CD8-positive, alpha-beta memory T cell (primary cell): Measurements from ENCODE around the gene TSPO. TPM values are rescaled to one million over a fixed set of nuclear protein-coding genes. Genes with fewer than 3 reads are reported as not detected.
"Not testable (repeated sequence)": the region's sequence is repeated elsewhere in the genome, so short reads cannot be mapped to it uniquely, and the experiment has no call there.

Source experiments
- CTCF ChIA-PET: fragments of 350-600 bp; sonication (Branson Sonifier 250); formaldehyde crosslinking; loops from one replicate; lab custom pipeline; 2021; ENCODE audit warnings: antibody characterized with exemption; lab: Charles Lee
- POLR2A ChIA-PET: fragments of 350-600 bp; sonication (Branson Sonifier 250); formaldehyde crosslinking; loops from one replicate; lab custom pipeline; 2021; ENCODE audit warnings: antibody characterized with exemption; lab: Charles Lee
- DNase-seq, 5 donors: peaks; one replicate each; pipeline versions ENCODE4 v3.0.0 to v3.0.0-alpha.2; 2020 to 2022; ENCODE audit warnings: mixed read lengths in 1 of 5
- H3K27ac ChIP-seq: one replicate; pipeline ENCODE4 v1.7.0; 2013; ENCODE audit warnings: low read depth, mild to moderate bottlenecking, low read length, moderate library complexity
- H3K27me3 ChIP-seq: 2 replicates; pipeline ENCODE4 v1.7.0; 2013; ENCODE audit warnings: low read length, mild to moderate bottlenecking; ENCODE audit not compliant: insufficient read depth, poor library complexity, severe bottlenecking
- H3K36me3 ChIP-seq: 2 replicates; pipeline ENCODE4 v1.7.0; 2013; ENCODE audit warnings: mild to moderate bottlenecking, low read length, moderate library complexity; ENCODE audit not compliant: insufficient read depth
- H3K4me1 ChIP-seq: 2 replicates; pipeline ENCODE4 v1.7.0; 2013; ENCODE audit warnings: mild to moderate bottlenecking, low read length, moderate library complexity; ENCODE audit not compliant: insufficient read depth
- H3K4me3 ChIP-seq: 2 replicates; pipeline ENCODE4 v1.7.0; 2013; ENCODE audit warnings: mild to moderate bottlenecking, low read length
- H3K9me3 ChIP-seq: 2 replicates; pipeline ENCODE4 v1.7.0; 2013; ENCODE audit warnings: mild to moderate bottlenecking, low read length
- H3K27ac Mint-ChIP-seq, 8 donors: one replicate each; pipeline ENCODE4 v1.8.0; 2020 to 2021; ENCODE audit warnings: mixed read lengths in 8 of 8, mild to moderate bottlenecking in 6 of 8, inconsistent platforms in 3 of 8, moderate library complexity in 3 of 8
- H3K27me3 Mint-ChIP-seq, 2 donors: one replicate each; pipeline ENCODE4 v1.8.0; 2020 to 2021; ENCODE audit warnings: mixed read lengths in 2 of 2, mild to moderate bottlenecking in 1 of 2, moderate library complexity in 1 of 2
- H3K36me3 Mint-ChIP-seq, 3 donors: one replicate each; pipeline ENCODE4 v1.8.0; 2020 to 2021; ENCODE audit warnings: mixed read lengths in 3 of 3, inconsistent platforms in 1 of 3, mild to moderate bottlenecking in 1 of 3
- H3K4me1 Mint-ChIP-seq, 3 donors: one replicate each; pipeline ENCODE4 v1.8.0; 2020 to 2021; ENCODE audit warnings: mixed read lengths in 3 of 3, inconsistent platforms in 1 of 3, mild to moderate bottlenecking in 1 of 3
- H3K4me3 Mint-ChIP-seq, 7 donors: one replicate each; pipeline ENCODE4 v1.8.0; 2020 to 2021; ENCODE audit warnings: mixed read lengths in 7 of 7, mild to moderate bottlenecking in 6 of 7, moderate library complexity in 4 of 7, inconsistent platforms in 2 of 7
- H3K9me3 Mint-ChIP-seq, 5 donors: one replicate each; pipeline ENCODE4 v1.8.0; 2020 to 2022; ENCODE audit warnings: mixed read lengths in 5 of 5, mild to moderate bottlenecking in 3 of 5, moderate library complexity in 2 of 5, inconsistent platforms in 1 of 5
- polyA plus RNA-seq: library from polyadenylated mRNA; unstranded; fragments of 300-500 nt; fragmentation: Illumina TruSeq; gene quantifications from one replicate; pipeline ENCODE4 v1.2.3, GENCODE V29; 2021
- total RNA-seq, 2 experiments: library from RNA; stranded (reverse); gene quantifications; one replicate each; pipeline ENCODE4 v1.2.3, GENCODE V29; 2021

Gene TSPO
- total and polyA plus RNA-seq, 3 experiments from 2014 or later = 101 to 328 (median 105) TPM

GRCh38 chr22:43135565-43135964, 15.8 kb upstream of the TSPO start:
- Histone ChIP-seq H3K4me3 (no peak overlapping the region), H3K27ac (no peak overlapping the region), H3K36me3 (no peaks in the 10 kb centered on the region), H3K9me3 (no peaks in the 10 kb centered on the region), H3K27me3 (no peaks in the 10 kb centered on the region), H3K4me1 (no peaks in the 10 kb centered on the region)
- Mint-ChIP-seq H3K36me3 (peaks cover 4 to 75% (median 9%) of the 10 kb centered on the region in 3 donors), H3K9me3 (no peaks in the 10 kb centered on the region), H3K4me1 (peaks cover 0 to 5% (median under 1%) of the 10 kb centered on the region in 3 donors), H3K27me3 (no peaks in the 10 kb centered on the region), H3K27ac (peak overlapping the region in 1 of 8 donors; percentile 47), H3K4me3 (no peak overlapping the region)
- no peak for DNase-seq
- CTCF ChIA-PET = interaction anchor here (1.0 to 1.4 kb wide), 2 partner anchors 9 to 107 kb away, joined by 3 read pairs; no protein-coding TSS in a partner anchor
- POLR2A ChIA-PET = no interaction called here

GRCh38 chr22:43136255-43136654, 15.1 kb upstream of the TSPO start:
- no peaks in the 10 kb centered on the region for H3K27me3 ChIP-seq
- H3K9me3 ChIP-seq = no peaks in the 10 kb centered on the region
- Mint-ChIP-seq H3K27me3 (no peaks in the 10 kb centered on the region), H3K36me3 (peaks cover 4 to 82% (median 9%) of the 10 kb centered on the region in 3 donors), H3K4me3 (no peak overlapping the region), H3K4me1 (peaks cover 5 to 12% (median 6%) of the 10 kb centered on the region in 3 donors), H3K27ac (peak overlapping the region in 1 of 8 donors; percentile 66), H3K9me3 (no peaks in the 10 kb centered on the region)
- no peak overlapping the region for H3K27ac ChIP-seq
- ChIA-PET CTCF (interaction anchor here (1.0 to 1.4 kb wide), 2 partner anchors 9 to 108 kb away, joined by 3 read pairs; no protein-coding TSS in a partner anchor), POLR2A (no interaction called here)
- H3K4me1 ChIP-seq = no peaks in the 10 kb centered on the region
- peak in 4 of 5 donors; percentile 20 to 63 (median 33) for DNase-seq
- no peak overlapping the region for H3K4me3 ChIP-seq
- H3K36me3 ChIP-seq = no peaks in the 10 kb centered on the region

DNA sequence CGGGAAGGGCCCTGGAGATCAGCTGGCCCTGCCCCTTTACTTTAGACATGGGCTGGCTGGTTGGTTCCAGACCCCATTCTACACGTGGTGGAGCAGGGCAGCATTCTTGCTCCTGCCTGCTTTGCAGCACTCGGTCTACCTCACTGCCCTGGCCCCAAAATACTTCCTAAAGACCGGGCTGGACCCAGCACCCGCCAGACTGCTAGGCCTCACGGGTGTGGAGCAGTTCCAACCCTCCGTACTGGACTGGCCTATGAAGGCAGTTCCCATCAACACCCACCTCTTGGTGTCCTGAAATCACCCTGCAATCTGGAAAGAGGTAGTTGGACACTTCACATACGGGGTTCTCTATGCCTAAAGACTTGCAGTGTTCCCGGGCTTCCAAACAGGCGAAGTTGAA, 14.6 kb upstream of the TSPO start:
- Mint-ChIP-seq H3K9me3 (no peaks in the 10 kb centered on the region), H3K4me1 (peaks cover 5 to 17% (median 12%) of the 10 kb centered on the region in 3 donors), H3K27ac (no peak overlapping the region), H3K27me3 (no peaks in the 10 kb centered on the region), H3K36me3 (peaks cover 4 to 79% (median 9%) of the 10 kb centered on the region in 3 donors), H3K4me3 (no peak overlapping the region)
- H3K4me1 ChIP-seq = peaks cover under 1% of the 10 kb centered on the region
- ChIA-PET CTCF (interaction anchor here (1.0 to 1.4 kb wide), 2 partner anchors 8 to 109 kb away, joined by 3 read pairs; no protein-coding TSS in a partner anchor), POLR2A (no interaction called here)
- H3K36me3 ChIP-seq = no peaks in the 10 kb centered on the region
- H3K9me3 ChIP-seq = no peaks in the 10 kb centered on the region
- H3K27me3 ChIP-seq = no peaks in the 10 kb centered on the region
- H3K4me3 ChIP-seq = no peak overlapping the region
- DNase-seq = no peak
- H3K27ac ChIP-seq = no peak overlapping the region

- Mint-ChIP-seq H3K9me3 (no peaks in the 10 kb centered on the region), H3K4me1 (peaks cover 11 to 33% (median 23%) of the 10 kb centered on the region in 3 donors), H3K36me3 (peaks cover 0 to 31% (median 5%) of the 10 kb centered on the region in 3 donors), H3K4me3 (peak within 1 kb of the TSS; percentile 86 to 93 (median 89)), H3K27me3 (peaks cover 1 to 2% of the 10 kb centered on the region in 2 donors), H3K27ac (peak within 1 kb of the TSS; percentile 90 to 97 (median 96))
- Histone ChIP-seq H3K9me3 (no peaks in the 10 kb centered on the region), H3K4me3 (peak within 1 kb of the TSS; percentile 69), H3K36me3 (no peaks in the 10 kb centered on the region), H3K27ac (peak within 1 kb of the TSS; percentile 60), H3K4me1 (peaks cover 14% of the 10 kb centered on the region), H3K27me3 (no peaks in the 10 kb centered on the region)
- ChIA-PET POLR2A (interaction anchor here (0.6 to 1.1 kb wide), 3 partner anchors 17 to 33 kb away, joined by 3 to 5 read pairs (median 3); partner anchors contain the start of gene BIK), CTCF (no interaction called here)
- DNase-seq = peak; percentile 68 to 85 (median 78)
Observed at GRCh38 chr22:43142880-43143562, 8.3 kb upstream of the TSPO start, which contains the start of gene MCAT. Gene MCAT, minus strand, starts transcription at chr22:43143398. Its CDS starts 50 bp downstream, at chr22:43143348.

DNA sequence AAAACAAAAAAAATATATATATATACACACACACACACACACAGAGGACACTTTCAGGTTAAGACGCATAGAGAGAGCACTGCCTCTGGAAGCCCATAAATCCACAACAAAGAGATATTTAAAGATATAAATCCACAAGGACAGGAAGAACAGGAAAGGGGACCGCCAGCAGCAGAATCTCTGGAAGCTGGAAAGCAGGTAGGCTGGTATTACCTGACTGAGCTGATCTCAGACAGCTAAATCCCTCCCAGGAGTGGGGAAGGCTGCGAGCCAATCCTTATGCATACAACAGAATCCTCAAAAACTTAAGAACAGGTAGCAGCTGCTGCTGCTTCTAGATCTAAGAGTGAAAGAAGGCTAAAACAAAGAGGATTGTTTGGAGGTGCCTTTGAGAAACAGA, 6.4 kb upstream of the TSPO start:
- H3K4me3 ChIP-seq = no peak overlapping the region
- Mint-ChIP-seq H3K4me1 (peaks cover 11 to 30% (median 23%) of the 10 kb centered on the region in 3 donors), H3K27me3 (peaks cover 1 to 2% of the 10 kb centered on the region in 2 donors), H3K36me3 (peaks cover 0 to 16% (median 0%) of the 10 kb centered on the region in 3 donors), H3K27ac (peak overlapping the region in 3 of 8 donors; percentile 17 to 76 (median 48)), H3K4me3 (peak overlapping the region in 3 of 7 donors; percentile 23 to 75 (median 46)), H3K9me3 (no peaks in the 10 kb centered on the region)
- DNase-seq = no peak
- H3K9me3 ChIP-seq = no peaks in the 10 kb centered on the region
- no peaks in the 10 kb centered on the region for H3K36me3 ChIP-seq
- no peak overlapping the region for H3K27ac ChIP-seq
- ChIA-PET POLR2A (no interaction called here), CTCF (interaction anchor here (1.1 to 1.5 kb wide), 2 partner anchors 9 to 43 kb away, joined by 3 to 5 read pairs; no protein-coding TSS in a partner anchor)
- no peaks in the 10 kb centered on the region for H3K27me3 ChIP-seq
- H3K4me1 ChIP-seq = peaks cover 14% of the 10 kb centered on the region

DNA sequence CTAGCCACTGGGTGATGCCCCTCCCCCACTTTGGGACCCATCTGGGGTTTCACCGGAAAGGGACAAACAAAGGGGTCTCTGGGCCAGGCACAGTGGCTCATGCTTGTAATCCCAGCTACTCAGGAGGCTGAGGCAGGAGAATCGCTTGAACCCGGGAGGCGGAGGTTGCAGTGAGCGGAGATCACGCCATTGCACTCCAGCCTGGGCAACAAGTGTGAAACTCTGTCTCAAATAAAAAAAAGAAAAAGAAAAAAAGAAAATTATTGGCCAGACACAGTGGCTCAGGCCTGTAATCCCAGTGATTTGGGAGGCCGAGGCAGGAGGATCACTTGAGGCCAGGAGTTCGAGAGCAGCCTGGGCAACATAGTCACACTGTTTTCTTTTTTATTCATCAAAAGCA, 6.0 kb upstream of the TSPO start:
- H3K9me3 ChIP-seq, H3K27ac ChIP-seq, H3K27me3 ChIP-seq, H3K9me3 Mint-ChIP-seq, POLR2A ChIA-PET, H3K27ac Mint-ChIP-seq, H3K27me3 Mint-ChIP-seq, DNase-seq, H3K36me3 ChIP-seq, H3K4me3 ChIP-seq: not testable (repeated sequence)
- CTCF ChIA-PET = interaction anchor here (1.1 to 1.5 kb wide), 2 partner anchors 9 to 43 kb away, joined by 3 to 5 read pairs; no protein-coding TSS in a partner anchor
- Mint-ChIP-seq H3K36me3 (peaks cover 0 to 12% (median 0%) of the 10 kb centered on the region in 3 donors), H3K4me1 (peaks cover 12 to 30% (median 23%) of the 10 kb centered on the region in 3 donors), H3K4me3 (peak overlapping the region in 1 of 7 donors; percentile 75)
- peaks cover 14% of the 10 kb centered on the region for H3K4me1 ChIP-seq

DNA sequence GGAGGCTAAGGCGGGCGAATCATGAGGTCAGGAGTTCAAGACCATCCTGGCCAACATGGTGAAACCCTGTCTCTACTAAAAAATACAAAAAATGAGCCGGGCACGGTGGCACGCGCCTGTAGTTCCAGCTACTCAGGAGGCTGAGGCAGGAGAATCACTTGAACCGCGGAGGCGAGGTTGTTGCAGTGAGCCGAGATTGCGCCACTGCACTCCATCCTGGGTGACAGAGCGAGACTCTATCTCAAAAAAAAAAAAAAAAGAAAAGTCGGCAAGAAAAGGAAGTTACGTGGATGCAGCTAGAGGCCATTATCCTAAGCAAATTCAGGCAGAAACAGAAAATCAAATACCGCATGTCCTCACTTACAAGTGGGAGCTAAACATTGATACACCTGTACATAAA, 5.0 kb upstream of the TSPO start:
- H3K27ac Mint-ChIP-seq, H3K4me3 ChIP-seq, H3K27ac ChIP-seq, H3K36me3 Mint-ChIP-seq, H3K27me3 ChIP-seq, DNase-seq, POLR2A ChIA-PET, H3K36me3 ChIP-seq, H3K9me3 Mint-ChIP-seq, H3K9me3 ChIP-seq, H3K27me3 Mint-ChIP-seq: not testable (repeated sequence)
- H3K4me1 ChIP-seq = peaks cover 19% of the 10 kb centered on the region
- Mint-ChIP-seq H3K4me1 (peaks cover 14 to 28% (median 20%) of the 10 kb centered on the region in 3 donors), H3K4me3 (peak overlapping the region in 1 of 7 donors; percentile 40)
- CTCF ChIA-PET = interaction anchor here (1.0 kb wide), 1 partner anchor 60 kb away, joined by 3 read pairs; no protein-coding TSS in a partner anchor

- peaks cover 1 to 2% of the 10 kb centered on the region in 2 donors for H3K27me3 Mint-ChIP-seq
- H3K36me3 Mint-ChIP-seq = peaks cover 0 to 6% (median 0%) of the 10 kb centered on the region in 3 donors
- Histone ChIP-seq H3K4me1 (peaks cover 17% of the 10 kb centered on the region), H3K36me3 (no peaks in the 10 kb centered on the region), H3K27me3 (no peaks in the 10 kb centered on the region), H3K9me3 (no peaks in the 10 kb centered on the region), H3K27ac (no peak overlapping the region), H3K4me3 (no peak overlapping the region)
- DNase-seq = no peak
- CTCF ChIA-PET = interaction anchor here (0.7 kb wide), 1 partner anchor 10 kb away, joined by 3 read pairs; no protein-coding TSS in a partner anchor
- H3K9me3 Mint-ChIP-seq = no peaks in the 10 kb centered on the region
- H3K4me3 Mint-ChIP-seq = peak overlapping the region in 2 of 7 donors; percentile 81 to 85
- H3K27ac Mint-ChIP-seq = peak overlapping the region in 2 of 8 donors; percentile 44 to 59
- POLR2A ChIA-PET = no interaction called here
- peaks cover 12 to 28% (median 13%) of the 10 kb centered on the region in 3 donors for H3K4me1 Mint-ChIP-seq
Observed at GRCh38 chr22:43147821-43148220, 3.5 kb upstream of the TSPO start.
